Measurements from ENCODE around the gene MEI4.
"Not testable (repeated sequence)": the region's sequence is repeated elsewhere in the genome, so short reads cannot be mapped to it uniquely, and the experiment has no call there.

MEI4 gene, protein sequence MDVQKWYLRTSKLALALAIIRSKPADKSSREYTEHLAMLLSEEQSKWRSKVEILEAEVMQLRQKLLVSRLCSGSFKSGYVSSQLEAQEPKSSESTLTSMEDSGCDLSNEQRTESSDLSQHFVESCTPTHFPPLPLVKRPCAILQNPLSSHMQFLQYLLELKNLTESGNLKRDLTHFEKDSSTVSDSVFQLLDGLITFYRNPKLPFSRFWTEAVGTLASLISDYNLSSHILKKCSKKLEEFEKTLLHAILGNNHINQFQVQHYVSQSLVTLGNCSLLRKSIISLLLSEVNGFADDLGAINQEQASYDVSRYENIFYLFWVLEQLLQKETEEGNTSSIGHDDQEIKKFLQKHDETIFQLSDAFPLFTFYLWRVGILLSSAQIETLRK

DNA sequence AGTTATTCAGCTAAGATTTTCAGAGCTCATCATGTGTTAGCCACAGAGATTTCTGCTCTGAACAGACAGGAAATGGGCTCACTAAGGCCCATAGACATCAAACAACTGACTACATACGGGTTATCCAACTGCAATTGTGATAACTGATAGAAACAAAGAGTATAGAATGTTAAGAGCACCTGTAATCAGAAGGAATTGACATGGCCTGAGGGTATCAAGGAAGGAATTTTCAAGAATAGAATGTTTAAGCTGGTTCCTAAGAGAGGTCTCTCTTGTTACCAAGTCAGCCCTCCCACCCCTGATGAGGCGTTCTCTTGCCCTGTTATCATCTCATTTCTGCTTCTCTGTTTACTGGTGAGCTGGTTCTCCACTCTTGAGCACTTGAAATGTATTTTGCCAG, at the start of gene MEI4:
TSS of gene MEI4 (plus strand) at position 301 of the 400 bp plus-strand sequence. CDS start 37,633 bp downstream, outside the sequence.
- DNase-seq = no peak

DNA sequence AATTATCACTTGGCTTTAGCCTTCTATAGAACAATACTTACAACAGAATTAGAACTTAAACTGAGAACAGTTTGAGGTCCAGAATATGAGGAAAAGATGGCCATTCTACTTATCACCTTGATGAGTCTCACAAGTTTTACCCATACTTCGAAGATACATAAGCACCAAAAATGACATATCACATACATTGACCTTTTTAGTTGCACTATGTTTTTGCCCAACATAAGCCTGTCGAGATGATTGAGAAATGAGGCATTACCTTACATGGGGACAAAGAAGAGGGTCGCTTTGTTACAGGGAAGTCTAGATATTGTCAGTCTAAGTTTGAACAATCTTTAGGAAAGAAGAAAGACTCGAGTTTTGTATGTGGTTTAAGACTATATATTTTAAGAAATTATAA, 48.4 kb upstream of the MEI4 start:
- no peak for DNase-seq

DNA sequence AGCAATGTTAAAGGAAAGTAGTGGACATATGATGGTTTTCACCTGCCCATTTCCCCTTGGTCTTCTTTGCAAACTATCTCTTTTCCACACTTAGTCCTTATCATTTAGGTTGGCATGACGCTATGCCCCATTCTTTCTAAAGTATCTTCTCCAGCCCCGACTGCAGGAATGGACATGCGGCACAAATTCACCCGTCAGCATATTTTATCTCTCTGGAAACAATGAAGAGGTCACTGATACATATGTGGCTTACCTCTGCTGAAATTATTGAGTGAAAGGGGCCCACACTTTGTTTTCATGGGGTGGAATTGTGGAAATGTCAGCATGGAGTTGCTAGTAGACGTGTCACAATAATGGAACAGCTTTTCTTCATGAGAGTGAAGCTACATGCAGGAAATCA, 45.8 kb upstream of the MEI4 start:
- DNase-seq = no peak

- DNase-seq = no peak
Observed at GRCh38 chr6:77609106-77609505, 43.7 kb upstream of the MEI4 start.

DNA sequence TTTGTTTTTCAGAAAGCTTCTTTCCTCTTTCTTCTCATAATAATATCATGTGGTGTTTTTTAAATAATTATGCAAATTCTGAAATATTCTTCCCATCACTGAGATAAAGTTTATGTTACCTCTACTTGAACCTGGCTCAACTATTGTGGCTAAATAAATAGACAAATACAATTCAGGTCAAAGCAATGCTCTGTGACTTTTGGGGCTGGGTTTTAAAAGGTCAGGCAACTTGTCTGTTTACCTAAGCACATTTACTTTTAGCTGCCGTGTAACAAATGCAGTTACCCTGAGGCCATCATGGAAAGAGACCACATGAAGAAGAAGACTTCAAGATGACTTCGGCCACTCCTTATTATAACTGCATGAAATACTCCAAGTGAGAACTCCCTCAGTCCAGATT, 33.7 kb upstream of the MEI4 start:
- DNase-seq = no peak

DNA sequence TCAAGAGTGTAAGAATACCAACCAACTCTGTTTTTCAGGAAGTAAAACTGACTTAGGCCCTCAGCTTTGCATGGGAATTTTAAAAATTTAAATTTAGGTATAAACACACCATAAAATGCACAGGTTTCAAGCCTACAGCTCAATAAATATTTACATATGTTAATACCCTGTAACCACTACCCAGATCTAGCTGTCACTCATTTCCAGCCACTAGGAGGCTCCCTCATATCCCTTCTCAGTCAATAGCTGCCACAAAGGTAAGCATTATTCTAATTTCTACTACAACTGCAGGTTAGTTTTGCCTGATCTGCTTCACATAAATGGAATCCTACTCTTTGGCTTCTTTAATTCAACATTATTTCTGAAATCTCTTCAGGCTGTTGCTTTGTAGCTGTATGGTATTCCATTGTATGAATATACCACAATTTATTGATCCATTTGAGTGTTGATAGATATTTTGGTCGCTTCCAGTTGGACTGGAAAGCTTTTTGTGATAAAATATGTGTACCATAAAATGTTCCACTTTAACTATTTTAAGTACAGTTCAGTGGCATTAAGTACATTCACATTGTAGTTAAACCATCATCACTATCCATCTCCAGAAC, 32.5 kb upstream of the MEI4 start:
- DNase-seq = no peak

DNA sequence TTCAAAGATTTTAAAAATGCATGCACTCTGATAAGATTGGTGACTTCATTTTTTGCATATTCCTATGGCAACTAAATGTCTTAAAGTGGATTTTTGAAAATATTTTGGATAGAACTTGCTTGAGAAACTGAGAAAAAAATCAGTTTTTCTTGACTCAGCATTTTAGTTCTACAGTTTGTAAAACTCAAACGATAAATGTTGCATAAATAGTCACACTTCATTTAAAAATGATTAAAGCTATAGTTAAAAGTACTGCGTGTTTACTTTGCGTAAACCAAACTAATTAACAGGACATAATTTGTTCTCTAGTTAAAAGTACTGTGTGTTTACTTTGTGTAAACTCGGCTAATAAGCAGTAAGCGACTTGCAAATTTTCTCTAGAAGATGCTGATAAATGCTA, 28.3 kb upstream of the MEI4 start:
- no peak for DNase-seq

GRCh38 chr6:77626426-77626825, 26.4 kb upstream of the MEI4 start:
- no peak for DNase-seq

DNA sequence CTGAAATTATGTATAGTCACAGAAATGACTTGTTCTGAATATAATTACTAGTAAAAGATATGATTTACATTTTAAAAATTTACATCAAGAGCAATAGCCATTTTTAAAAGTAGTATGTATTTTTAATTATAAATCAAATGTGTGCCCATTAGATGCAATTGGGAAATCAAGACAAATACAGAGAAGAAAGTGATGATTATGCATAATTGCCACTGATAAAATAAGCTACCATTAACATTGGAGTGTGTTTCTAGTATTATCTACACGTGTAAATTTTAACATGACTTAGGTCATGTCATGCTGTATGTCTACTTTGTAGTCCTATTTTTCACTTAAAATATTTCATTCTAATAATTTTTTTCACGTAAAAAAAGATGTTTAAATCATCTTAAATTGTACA, 22.8 kb upstream of the MEI4 start:
- no peak for DNase-seq

- no peak for DNase-seq
Observed at GRCh38 chr6:77633471-77633870, 19.4 kb upstream of the MEI4 start.

GRCh38 chr6:77633993-77634715, 18.7 kb upstream of the MEI4 start:
- no peak for DNase-seq

GRCh38 chr6:77638129-77638830, 14.6 kb upstream of the MEI4 start:
- no peak for DNase-seq

- no peak for DNase-seq
Observed at GRCh38 chr6:77644102-77644705, 8.6 kb upstream of the MEI4 start.

- no peak for DNase-seq
Observed at GRCh38 chr6:77650098-77650663, 2.7 kb upstream of the MEI4 start.

DNA sequence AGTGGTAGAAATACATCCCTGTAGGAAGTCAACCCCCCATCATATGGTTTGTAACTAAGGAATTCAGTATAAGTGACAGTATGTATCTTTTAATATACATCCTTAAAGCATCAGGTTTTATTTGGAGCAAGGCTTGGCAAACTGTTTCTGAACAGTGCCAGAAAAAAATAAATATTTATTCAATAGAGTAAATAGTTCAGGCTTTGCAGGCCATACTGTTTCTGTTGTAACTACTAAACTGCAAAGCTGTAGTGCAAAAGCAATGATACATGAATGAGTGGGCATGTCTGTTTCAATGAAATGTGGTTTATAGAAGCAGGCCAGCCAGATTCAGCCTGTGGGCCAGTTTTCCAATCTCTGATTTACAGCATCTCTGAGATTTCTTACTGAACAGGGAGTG, 977 bp downstream of the MEI4 start:
- DNase-seq = no peak

DNA sequence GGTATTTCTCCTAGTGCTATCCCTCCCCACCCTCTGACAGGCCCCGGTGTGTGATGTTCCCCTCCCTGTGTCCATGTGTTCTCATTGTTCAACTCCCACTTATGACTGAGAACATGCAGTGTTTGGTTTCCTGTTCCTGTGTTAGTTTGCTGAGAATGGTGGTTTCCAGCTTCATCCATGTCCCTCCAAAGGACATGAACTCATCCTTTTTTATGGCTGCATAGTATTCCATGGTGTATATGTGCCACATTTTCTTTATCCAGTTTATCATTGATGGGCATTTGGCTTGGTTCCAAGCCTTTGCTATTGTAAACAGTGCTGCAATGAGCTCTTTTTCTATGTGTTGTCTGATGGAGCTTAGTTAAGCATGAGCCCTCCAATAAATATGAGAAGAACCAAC, 2.2 kb downstream of the MEI4 start:
- not testable (repeated sequence) for DNase-seq

DNA sequence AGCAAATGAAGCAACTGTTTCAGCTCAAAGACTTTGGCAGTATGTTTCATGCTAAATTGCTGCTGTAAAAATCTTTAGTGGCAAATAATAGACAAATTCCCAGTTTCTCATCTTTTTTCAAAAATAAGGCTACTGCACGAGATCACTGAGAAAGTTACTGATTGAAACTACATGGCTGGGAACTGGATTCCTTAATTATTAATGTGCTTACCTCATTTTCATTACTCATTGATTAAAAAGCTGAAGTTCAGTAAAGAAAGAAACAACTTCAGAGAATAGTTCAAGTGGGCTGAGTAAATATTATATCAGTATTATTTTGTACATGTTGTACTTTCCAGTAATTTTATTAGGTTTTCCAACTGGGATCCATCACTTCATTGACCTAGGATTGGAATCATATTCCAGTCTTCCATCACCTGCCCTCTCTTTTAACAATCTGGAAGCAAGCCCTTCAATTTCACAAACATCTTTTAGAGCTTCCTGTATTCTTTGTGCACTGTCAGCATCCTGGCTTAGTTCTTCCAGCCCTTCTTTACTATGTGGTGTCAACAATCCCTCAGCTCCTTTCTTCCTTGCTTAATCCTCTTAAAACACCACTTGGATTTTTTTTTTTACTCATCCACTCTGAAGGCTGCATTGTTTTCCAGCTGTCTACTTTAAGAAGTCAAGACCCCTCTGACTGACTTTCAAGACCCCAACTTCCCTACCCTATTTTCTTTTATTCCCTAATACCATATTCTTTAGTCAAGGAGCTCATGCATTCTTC, 4.3 kb downstream of the MEI4 start:
- no peak for DNase-seq

DNA sequence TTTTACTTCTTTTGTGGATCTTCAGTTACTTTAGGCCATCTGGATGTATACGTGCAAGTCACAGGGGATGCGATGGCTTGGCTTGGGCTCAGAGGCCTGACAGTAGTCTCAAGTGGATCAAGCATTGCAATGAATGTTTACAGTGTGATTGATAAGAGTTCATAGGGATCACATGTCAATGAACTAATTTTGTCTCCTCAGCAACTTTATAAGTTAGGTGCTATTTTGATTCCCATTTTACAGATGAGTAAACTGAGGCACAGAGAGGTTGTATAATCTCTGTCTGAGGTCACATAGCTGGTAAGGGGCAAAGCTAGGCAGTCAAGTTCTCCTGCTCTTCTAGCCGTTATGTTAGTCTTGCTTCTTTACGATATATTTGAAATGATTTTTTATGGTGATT, 13.5 kb downstream of the MEI4 start:
- DNase-seq = no peak

GRCh38 chr6:77666846-77667245, 14.0 kb downstream of the MEI4 start:
- no peak for DNase-seq

- DNase-seq = no peak
Observed at GRCh38 chr6:77669913-77670312, 17.1 kb downstream of the MEI4 start.

DNA sequence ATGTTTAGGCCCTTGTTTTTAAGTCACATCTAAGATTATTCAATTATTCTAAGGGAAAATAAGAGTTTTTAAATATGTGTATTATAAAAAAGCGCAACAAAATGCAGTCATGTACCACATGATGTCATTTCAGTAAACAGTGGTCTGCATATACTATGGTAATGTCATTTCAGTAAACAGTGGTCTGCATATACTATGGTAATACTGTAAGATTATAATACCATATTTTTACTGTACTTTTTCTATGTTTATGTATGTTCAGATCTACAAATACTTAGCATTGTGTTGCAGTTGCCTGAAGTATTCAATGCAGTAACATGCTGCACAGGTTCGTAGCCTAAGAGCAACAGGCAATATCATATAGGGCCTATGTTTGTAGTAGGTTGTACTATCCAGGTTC, 21.4 kb downstream of the MEI4 start:
- DNase-seq = no peak

DNA sequence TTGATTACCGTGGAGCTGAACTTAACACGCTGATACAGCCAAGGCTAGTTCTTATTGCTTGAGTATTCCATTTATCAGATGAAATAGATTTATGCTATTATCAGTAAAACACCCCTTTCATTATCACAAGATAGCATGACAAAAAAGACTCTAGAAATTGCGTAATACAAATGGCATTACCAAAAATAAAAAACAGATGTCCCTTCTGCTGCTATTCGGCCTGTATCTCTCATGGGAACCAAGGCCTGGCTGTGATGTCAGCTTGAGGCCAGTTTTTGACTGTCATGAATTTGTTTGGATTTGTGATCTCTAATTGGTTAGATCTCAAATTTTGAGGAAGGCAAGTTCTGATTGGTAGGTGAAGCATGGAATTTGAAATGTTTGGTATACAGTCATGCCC, 25.2 kb downstream of the MEI4 start:
- DNase-seq = no peak
